GM21825 (cell line): ENCODE measurements around the gene COX8A.
A peak's percentile ranks its signal among the peaks of the same experiment; 100 is the strongest.
"Not testable (repeated sequence)": the region's sequence is repeated elsewhere in the genome, so short reads cannot be mapped to it uniquely, and the experiment has no call there.

Experiments
- ATAC-seq: cut with Tn5 transposase; IDR thresholded peaks from one replicate; pipeline ENCODE4 v1.9.1; 2021; ENCODE audit warnings: mild to moderate bottlenecking, moderate library complexity; ENCODE audit not compliant: unreplicated experiment

Gene COX8A

DNA sequence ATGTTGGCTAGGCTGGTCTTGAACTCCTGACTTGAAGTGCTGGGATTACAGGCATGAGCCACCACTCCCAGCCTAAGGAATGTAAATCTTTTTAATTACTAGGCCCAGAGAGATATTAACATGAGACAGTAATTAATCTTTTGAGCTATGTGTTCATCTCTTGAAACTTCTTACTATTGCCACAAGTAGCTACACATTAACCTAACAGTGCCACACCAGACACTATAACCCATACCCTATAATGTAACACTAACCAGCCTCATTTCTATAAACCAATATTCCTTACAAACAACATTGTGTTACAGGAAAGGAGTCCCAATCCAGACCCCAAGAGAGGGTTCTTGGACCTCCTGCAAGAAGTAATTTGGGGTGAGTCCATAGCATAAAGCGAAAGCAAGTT, 8.0 kb upstream of the COX8A start:
- no peak for ATAC-seq

DNA sequence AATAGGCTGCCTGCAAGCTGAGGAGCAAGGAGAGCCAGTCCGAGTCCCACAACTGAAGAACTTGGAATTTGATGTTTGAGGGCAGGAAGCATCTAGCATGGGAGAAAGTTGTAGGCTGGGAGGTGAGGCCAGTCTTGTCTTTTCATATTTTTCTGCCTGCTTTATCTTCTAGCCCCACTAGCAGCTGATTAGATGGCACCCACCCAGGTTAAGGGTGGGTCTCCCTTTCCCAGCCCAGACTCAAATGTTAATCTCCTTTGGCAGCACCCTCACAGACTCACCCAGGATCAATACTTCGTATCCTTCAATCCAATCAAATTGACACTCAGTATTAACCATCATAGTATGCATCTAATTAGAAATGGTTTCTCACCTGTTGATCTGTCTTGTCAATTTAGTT, 5.0 kb upstream of the COX8A start:
- ATAC-seq = no peak

DNA sequence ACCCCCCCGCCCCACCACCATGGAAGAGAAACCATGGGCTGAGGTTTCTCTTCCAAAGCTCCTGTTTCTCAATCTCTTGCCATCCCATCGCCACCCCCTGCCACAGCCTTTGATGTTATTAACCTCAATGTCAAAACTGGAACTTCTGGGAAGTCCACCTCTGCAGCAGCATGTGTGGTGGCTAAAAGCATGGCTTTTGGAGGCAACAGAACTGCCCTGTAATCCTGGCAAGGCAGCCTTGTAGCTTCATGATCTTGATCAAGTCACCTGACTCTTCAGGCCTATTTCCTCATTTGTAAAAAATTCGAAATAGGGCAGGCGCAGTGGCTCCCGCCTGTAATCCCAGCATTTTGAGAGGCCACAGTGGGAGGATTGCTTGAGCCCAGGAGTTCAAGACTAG, 3.5 kb upstream of the COX8A start:
- no peak for ATAC-seq

DNA sequence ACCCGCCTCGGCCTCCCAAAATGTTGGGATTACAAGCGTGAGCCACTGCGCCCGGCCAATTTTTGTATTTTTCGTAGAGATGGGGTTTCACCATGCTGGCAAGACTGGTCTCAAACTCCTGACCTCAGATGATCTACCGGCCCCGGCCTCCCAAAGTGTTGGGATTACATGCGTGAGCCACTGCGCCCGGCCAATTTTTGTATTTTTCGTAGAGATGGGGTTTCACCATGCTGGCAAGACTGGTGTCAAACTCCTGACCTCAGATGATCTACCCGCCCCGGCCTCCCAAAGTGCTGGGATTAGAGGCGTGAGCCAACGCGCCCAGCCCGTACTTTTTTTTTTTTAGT, 535 bp upstream of the COX8A start:
- not testable (repeated sequence) for ATAC-seq

DNA sequence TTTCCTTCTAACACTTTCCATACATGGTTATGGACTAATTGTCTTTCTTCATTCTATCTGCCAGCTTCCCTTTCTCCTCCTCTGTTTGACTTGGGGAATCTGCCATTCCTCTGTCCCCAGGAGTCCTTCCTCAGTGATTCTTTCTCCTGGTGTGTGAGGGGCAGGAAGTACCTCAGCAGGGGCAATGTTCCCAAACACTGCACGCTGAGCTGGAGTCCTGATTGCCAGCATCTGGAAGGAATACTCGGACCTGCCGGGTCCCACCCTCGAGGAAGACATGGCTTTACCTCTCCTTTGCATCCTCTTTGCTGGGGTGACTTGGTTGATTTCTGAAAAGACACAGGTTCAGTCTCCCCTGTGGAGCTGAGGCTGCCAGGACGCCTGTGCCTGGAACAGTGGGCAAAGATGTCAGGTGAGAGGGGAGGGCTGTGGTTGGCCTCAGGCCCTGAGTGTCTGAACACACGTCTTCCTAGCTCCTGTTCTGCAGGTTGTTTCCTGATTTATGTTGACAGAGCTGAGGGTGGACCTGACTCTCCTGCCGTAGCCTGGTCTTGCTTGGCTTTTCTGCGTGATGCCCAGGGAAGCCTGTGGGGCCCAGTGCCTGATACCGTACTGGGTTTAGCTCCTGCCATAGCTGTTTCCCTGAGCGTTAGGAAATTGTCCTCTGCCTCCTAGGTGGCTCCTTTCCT, 4.3 kb downstream of the COX8A start:
- ATAC-seq = no peak

DNA sequence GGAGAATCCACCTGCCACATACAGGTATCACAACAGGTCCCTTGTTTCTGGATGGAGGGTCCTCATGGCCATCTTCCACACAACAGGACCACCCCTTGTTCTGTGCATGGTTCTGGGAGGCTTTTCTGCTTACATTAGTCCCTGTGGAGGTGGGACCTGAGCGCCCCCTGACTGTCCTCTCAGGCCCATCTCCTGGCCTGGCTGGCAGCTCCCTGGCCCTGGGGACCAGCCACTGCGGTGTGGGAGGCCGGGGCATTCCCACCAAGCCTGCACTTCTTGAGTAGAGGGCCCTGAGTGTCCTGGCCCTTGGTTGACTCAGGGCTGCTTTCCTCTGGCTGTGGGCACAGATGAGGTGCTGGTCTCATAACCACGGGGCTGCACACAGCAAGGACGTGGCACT, 5.0 kb downstream of the COX8A start:
- no peak for ATAC-seq

DNA sequence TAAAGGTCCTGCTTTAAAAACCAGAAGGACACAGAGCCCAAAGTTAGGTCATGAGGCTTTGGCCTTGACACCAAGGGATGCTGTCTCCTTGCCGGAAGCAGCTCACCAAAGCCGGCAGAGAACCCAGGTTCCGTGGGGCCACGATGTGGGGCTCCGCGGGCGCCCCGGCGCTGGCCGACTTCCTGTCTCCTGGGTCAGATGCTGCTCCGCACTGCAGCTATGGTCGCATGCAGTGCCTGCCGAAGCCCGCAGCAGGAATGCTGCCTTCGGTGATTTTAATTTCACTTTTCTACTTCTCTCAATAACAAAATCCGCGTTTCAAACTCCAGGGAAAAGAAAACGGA, 11.4 kb downstream of the COX8A start:
- ATAC-seq = no peak

DNA sequence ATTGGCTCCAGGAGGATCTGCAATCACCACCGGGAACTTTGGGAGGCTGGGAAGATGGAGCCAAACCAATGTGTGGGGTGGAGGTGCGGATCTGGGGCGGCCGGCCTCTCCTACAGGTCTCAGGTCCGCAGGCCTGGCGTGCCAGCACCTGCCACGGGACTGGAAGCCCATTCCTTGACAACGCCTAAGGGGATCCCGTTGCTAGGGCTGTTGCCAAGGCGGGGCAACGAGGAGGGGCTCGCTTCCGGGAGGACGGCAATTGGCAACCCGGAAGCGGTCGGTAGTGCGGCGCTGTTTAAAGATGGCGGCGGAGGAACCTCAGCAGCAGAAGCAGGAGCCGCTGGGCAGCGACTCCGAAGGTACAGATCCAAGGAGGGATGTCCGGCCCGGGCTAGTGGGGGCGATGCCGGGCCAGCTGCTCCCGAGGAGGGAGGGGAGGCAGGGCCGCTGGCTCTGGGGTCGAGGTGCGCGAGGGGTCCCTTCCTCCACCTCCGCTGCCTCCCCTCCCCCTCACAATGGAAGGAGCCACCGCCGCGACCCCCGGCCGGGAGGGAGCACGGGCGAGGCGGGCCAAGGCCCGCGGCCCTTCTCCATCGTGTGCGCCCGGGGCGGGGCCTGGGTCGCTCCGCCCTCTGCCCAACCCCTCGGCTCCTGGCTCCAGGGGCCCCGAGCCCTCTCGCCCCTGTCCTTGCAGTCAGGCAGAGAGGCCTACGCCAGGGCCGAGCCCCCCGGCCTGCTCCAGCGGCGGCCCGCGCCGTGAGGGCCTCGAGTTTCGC, 11.9 kb downstream of the COX8A start, which contains the start of gene OTUB1:
Gene OTUB1 (plus strand): TSS at position 283 of the 776 bp plus-strand sequence. CDS start 19 bp downstream, at position 302.
- peak; percentile 83 for ATAC-seq

DNA sequence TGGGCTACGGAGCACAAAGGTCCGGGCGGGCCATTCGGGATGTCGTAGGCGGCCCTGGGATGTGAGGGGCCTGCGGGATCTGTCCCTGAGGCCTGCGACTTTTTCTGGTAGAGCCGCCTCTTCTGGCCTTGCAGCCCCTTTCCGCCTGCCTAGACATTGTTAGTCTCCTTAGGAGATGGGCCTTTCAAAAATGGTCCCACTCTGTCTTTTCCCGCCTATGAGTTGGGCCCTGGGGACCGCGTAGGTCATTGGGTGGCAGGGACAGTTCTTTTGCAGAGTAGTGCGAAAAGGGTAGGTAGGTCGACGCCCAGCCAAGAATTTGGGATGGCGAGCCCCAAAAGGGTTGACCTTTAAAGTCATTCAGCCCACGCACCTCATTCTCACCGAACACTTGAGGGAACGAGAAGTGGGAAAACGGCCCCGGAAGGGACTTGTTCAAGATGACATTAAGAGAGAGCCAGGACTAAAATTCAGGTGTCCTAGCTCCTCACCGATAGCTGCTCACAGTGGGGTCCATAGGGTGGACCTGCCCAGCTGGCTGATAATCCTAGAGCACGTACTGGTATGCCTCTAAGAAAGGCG, 12.6 kb downstream of the COX8A start:
- ATAC-seq = no peak

DNA sequence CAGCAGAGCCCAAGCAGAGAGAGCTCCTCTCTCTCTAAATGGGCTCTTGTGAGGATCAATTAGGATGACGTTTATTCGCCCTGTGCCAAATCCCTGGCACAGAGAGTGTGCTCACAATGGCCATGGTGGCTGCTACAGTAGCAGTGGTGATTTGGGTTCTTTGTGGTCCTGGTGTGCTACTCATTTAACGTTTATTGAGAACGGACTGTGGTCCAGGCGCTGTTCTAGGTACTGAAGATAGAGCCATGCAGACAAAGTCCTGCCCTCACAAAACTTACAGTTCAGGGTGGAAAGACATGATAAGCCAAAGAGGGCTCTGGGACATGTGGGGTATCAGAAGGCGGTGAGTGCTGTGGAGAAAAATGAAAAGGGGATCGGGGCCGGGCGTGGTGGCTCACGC, 17.1 kb downstream of the COX8A start:
- ATAC-seq = no peak

DNA sequence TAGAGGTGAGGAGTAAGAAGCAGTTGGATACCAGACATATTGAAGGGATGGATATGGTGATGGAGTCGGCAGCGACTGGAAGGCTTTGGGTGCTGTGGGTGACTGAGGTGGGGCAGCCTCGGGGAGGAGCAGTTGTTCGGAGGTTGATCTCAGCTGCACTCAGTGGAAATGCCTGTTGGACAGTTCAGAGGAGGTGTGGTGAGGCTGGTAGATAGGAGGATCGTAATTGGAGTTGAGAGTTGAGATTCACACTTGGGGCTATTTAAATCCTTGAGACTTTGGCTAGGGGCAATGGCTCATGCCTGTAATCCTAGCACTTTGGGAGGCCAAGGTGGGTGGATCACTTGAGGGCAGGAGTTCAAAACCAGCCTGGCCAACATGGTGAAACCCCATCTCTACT, 18.7 kb downstream of the COX8A start:
- ATAC-seq = no peak

DNA sequence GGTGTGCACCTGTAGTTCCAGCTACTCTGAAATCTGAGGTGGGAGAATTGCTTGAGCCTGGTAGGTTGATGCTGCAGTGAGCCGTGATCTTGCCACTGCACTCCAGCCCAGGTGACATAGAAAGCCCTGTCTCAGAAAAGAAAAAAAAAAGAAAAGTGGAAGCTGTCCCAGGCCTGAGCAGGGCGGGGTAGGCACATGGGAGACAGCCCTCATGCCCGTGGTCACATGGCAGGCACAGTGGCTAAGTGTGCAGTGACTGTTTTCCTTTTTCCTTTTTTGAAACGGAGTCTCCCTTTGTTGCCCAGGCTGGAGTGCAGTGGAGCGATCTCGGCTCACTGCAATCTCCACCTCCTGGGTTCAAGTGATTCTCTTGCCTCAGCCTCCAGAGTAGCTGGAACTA, 19.6 kb downstream of the COX8A start:
- ATAC-seq = no peak

DNA sequence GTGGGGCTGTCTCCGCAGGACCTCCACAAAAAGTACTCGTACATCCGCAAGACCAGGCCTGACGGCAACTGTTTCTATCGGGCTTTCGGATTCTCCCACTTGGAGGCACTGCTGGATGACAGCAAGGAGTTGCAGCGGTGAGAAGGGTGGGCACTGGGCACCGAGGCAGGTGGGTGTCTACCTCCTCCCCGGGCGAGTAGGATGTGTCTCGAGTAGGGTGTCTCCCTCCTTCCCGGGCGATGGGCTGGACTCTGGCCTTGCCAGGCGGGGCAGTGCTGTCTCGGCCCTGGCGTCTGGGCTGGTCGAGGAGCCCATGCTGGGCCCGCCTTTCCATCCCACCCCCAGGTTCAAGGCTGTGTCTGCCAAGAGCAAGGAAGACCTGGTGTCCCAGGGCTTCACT, 22.1 kb downstream of the COX8A start:
- ATAC-seq = no peak

DNA sequence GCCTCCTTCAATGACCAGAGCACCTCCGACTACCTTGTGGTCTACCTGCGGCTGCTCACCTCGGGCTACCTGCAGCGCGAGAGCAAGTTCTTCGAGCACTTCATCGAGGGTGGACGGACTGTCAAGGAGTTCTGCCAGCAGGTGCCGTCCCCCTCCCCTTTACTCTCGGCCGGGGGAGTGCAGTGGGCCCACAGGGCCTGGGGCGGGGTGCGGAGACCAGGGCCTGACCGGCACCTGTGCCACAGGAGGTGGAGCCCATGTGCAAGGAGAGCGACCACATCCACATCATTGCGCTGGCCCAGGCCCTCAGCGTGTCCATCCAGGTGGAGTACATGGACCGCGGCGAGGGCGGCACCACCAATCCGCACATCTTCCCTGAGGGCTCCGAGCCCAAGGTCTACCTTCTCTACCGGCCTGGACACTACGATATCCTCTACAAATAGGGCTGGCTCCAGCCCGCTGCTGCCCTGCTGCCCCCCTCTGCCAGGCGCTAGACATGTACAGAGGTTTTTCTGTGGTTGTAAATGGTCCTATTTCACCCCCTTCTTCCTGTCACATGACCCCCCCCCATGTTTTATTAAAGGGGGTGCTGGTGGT, 22.8 kb downstream of the COX8A start:
- no peak for ATAC-seq

DNA sequence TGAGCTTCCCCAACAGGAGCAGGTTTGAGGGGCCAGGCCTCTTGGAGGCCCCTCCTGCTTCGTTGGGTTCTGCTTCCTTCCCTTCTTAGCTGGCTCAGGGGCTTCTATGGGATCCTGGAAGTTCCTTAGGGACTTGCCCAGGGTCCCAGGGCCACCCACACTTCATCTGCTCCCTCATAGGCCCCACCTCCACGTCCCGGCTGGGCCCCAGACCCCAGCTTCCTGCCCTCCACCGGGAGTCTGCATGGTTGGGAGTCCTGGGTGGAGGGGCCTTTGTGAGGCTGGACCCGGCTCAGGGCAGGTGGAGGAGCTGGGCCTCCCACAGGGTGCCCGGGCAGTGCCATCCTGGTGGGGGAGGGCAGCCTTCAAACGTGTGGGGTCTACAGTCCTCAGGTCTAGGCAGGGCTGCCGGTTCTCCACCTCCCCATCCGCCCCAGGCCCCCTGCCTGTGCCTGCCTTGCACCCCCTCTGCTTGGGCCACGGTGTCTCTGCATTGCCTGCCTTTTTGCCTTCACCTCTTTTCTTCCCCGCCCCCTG, 23.4 kb downstream of the COX8A start:
- ATAC-seq = no peak

DNA sequence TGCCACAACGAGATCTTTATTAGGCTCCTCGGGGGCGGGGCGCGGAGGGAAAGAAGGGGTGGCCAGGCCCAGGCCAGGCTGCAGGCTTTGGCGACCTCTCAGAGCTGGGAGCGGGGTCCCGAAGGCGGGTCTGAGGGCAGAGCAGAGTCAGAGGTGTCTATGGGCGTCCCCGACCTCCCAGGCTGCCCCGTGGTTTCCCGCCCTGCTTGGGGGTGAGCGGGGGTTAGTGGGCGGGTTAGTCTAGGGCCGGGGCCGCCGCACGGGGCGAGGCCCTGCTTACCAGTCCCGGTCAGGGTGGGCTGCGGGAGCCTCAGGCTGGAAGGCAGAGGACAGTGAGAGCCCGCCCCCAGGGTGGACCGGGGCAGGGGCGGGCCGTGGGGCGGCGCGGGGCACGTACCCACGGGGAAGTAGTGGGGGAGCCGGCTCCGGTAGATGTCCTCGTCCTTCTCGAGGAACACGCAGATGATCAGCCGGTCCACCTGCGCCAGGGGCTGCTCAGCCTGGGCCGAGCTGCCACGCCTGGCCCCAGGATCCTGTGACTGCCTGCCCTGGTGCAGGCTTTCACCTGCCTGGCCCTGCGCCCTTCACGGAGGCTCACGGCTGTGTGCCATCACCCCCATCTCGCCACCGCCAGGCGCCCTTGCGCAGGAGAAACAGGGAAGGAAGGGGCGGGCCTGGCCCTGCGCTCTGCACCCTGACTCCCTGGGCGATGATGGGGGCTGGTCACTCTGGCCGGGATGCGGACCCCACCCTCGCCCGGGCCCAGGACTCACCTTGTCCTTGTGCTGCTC, 24.3 kb downstream of the COX8A start:
- ATAC-seq = no peak

DNA sequence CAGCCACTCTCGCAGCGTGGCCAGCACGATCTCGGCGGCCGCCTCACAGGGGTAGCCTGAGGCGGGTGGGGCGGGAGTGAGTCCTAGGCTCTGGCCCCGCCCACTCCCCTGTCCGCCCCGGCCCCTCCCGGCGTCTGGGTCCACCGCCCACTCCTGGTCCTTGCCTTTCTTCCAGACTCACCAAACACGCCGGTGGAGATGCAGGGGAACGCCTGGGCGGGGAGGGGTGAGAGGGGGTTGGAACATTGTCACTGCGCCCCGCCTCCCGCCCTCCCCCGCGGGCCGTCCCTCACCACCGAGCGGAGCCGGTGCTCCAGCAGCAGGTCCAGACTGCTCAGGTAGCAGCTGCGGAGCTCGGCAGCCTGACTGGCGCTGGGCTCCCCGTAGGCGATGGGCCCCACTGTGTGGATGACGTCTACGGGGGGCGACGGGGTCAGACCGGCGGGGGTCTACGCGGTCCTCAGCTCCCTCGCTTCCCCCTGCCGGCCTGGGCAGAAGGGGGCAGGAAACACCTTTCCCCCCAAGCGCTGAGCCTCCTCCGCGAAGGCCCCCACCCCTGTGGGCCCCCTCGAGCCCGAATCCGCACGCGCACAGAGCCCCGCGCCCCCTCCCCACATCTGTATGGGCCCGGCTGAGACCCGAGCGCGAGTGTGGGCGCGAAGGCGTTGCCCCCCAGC, 25.1 kb downstream of the COX8A start:
- no peak for ATAC-seq

DNA sequence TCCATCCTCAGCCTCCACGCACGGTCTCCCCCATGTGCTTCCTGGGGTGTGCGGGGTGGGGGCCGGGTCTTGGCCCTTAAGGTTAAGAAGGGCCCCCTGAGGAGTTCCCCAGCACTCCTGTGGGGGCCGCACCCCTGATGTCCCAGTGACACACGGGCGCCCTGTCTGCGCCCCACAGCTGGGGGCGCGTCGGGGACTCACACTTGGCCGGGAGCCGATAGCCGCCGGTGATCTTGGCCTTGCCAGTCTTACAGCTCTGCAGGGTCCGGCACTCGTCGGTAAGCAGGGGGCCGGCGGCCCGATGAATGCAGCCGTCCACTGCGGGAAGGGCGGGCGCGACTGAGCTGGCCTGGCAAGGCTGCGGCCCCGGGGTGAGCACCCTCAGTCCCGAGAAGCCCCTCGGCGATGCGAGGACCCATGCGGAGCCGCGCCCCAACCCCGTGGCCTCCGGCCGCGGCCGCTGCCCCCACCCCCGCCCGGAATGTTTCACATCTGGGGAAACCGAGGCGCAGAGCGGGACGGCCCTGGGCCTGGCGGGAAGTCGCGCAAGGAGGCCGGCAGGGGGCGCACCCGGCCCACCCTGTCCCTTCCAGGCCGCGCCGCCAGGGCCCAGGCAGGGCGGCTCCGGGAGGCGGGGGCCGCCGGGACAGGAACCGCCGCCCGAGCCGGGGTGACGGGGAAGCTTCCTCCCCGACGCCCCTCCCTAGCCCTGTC, 25.8 kb downstream of the COX8A start:
- ATAC-seq = no peak

DNA sequence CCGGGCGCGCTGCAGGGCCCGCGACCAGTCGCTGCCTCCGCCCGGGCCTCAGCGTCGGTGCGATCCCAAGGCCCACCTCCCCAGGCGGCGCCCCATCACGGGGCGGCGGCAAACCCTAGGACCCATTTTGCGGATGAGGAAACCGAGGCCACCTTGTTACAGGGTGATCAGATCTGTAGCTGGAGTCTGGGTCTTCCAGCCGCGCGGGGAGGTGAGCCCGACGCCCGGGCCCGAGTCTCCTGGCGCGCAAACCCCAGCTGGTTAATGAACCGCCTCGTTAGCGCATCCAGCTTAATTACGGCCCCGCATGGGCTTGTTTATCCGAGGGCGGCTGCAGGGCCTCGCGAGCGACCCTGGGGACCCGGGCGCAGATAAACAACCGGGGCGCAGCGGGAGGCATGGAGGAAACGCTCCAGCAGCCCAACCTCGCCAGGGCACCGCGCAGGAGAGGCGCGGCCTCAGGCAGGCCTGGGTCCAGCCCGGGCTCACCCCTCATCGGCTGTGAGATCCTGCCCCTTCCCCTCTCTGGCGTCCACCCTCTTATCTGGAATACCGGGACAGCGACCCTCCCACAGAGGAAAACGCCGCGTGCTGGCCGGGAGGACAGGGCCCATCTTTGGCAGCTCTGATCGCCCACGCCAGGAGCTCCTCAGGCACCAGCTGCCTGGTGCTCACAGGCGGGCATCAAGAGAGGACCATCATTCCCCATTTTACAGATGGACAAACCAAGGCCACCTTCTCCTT, 26.5 kb downstream of the COX8A start:
- ATAC-seq = no peak
